Stimulated activated CD4-positive, alpha-beta T cell treated with anti-CD3 and anti-CD28 coated beads, Interleukin-4, amount 100 ng/mL, for 1 hour (primary cell): Measurements from ENCODE around the gene RASIP1.
"Not testable (repeated sequence)": the region's sequence is repeated elsewhere in the genome, so short reads cannot be mapped to it uniquely, and the experiment has no call there.

ENCODE experiments used
- DNase-seq: peaks from one replicate; pipeline ENCODE4 v3.0.0-alpha.2; 2020

The RASIP1 gene, protein sequence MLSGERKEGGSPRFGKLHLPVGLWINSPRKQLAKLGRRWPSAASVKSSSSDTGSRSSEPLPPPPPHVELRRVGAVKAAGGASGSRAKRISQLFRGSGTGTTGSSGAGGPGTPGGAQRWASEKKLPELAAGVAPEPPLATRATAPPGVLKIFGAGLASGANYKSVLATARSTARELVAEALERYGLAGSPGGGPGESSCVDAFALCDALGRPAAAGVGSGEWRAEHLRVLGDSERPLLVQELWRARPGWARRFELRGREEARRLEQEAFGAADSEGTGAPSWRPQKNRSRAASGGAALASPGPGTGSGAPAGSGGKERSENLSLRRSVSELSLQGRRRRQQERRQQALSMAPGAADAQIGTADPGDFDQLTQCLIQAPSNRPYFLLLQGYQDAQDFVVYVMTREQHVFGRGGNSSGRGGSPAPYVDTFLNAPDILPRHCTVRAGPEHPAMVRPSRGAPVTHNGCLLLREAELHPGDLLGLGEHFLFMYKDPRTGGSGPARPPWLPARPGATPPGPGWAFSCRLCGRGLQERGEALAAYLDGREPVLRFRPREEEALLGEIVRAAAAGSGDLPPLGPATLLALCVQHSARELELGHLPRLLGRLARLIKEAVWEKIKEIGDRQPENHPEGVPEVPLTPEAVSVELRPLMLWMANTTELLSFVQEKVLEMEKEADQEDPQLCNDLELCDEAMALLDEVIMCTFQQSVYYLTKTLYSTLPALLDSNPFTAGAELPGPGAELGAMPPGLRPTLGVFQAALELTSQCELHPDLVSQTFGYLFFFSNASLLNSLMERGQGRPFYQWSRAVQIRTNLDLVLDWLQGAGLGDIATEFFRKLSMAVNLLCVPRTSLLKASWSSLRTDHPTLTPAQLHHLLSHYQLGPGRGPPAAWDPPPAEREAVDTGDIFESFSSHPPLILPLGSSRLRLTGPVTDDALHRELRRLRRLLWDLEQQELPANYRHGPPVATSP

DNA sequence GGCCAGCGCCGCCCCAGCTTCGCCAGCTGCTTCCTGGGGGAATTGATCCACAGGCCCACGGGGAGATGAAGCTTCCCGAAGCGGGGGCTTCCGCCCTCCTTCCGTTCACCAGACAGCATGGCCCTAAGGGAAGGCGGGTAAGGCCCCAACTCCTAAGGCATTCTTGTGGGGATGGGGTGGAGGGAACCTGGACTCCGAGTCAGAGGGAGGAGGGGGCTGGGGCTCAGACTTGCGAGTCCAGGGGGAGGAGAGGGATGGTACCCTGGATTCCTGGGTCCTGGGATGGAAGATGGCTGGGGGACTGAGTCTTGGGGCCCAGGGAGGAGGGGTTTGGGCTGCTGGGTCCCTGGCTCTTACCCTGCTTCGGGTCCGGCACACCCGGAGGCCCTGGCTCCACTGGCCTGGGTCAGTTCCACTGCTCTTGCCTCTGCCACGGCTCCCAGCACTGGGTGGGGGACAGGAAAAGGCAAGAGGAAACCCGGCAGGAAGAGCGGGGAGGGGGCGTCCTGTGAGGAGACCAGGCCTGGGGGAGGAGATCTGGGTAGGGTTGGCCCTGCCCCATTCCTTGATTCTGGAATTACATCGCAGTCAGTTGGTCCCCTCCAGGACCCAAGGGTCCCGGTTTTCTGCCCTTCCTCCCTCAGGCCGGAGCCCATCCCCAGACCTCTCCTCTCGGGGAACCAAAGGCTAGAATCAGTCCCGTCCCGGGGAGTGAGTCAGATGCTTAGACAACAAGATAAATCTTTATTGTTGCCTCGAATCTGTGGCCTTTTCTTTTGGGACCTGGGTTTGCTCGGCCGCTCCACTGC lies at the start of gene RASIP1:
RASIP1 (minus strand) TSS at position 447 of the 809 bp plus-strand sequence; CDS start at position 119, 328 bp downstream.
- DNase-seq: no peak

DNA sequence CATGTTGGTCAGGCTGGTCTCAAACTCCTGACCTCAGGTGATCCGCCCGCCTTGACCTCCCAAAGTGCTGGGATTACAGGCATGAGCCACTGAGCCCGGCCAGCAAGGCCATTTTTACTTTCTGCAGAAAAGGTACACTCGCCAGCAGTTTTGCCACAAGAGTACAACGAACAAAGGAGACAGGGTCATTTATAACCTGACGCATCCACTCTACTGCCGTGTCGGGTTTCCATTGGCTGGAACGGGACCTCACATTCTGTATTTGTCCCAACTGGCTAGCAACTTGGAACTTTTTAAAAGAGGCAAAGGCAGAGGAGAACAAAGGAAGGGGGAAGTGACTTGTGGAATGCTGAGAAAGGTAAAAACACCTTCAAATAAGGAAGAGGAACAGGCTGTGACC lies 46.9 kb upstream of the RASIP1 start:
- DNase-seq: not testable (repeated sequence)

DNA sequence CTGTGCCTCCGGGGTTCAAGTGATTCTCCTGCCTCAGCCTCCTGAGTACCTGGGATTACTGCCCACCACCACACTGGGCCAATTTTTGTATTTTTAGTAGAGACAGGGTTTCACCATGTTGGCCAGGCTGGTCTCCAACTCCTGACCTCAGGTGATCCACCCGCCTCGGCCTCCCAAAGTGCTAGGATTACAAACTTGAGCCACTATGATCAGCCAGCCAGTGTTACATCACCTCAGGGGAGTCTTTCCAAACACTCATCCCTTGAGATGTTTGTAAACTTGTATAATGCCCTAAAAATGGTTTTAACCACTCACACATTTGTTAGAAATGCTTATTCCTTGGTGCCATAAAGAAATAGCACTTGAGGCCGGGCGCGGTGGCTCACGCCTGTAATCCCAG lies 46.0 kb upstream of the RASIP1 start:
- DNase-seq: not testable (repeated sequence)

DNA sequence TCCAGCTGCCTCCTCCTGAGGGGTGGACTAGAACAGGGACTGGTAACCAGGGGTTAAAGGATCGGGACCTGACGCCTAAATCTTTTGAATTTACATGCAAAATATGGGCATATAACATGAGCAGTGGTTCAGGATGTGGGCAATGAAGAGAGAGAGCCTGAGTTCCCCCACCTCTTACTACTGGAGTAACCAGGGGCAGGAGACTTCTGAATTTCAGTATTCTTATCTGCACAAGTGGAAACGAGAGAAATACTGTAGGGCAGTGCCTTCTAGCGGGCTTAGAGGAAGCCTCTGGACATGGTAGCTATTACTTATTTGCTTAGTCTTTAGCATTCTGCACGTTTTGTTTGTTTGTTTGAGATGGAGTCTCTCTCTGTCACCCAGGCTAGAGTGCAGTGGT lies 44.1 kb upstream of the RASIP1 start:
- DNase-seq: no peak

DNA sequence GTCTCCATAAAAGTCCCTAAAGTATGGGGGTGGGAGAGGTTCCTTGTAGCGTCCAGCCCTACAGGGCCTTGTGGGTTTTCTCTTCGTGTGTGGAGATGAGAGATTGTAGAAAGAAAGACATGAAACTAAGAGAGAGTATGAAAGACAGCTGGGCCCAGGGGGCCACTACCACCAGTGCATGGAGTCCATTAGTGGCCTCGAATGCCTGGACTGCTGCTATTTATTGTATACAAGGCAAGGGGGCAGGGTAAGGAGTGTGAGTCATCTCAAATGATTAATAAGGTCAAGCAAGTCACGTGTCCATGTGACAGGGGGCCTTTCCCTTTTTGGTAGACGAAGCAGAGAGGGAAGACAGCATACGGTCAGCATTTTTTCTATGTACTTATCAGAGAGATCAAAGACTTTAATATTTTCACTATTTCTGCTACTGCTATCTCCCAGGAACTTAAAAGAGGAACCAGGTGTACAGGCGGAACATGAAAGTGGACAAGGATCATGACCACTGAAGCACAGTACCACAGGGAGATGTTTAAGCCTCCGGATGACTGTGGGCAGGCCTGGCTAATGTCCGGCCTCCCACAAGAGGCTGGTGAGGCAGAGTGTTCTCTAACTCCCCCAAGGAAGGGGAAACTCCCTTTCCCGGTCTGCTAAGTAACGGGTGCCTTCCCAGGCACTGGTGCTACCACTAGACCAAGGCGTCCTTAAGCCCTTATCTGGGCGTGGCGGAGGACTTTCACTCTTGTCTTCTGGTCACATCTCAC lies 40.4 kb upstream of the RASIP1 start:
- DNase-seq: no peak

DNA sequence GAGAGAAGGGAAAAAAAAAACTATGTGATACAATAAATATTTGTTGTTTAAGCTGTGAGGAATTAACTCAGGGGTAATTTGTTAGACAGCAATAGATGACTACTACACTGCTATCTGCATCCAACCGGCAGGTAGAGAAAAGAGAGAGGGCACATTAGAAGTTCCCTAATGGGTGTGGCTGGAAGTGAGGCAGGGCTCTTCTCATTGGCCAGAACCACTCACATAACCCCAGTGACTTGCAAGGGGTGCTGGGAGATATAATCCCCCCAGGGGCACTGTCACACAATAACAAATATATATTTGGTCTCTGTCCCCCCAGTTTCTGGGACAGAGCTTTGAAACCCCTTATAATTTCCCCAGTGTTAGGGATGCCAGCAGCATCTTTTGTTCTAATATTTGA lies 39.2 kb upstream of the RASIP1 start:
- no peak for DNase-seq

DNA sequence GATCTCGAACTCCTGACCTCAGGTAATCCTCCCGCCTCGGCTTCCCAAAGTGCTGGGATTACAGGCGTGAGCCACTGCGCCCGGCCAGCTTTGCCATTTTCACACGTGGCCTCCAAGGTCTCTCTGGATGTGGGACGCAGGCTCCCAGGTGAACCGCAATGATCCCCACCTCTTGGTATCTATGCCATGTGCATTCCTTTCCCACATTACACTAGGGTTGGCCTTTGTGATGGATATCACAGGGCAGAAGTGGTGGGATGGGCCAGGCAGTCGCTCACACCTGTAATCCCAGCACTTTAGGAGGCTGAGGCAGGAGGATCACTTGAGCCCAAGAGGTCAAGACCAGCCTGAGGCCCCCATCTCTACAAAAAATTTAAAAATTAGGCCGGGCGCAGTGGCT lies 37.3 kb upstream of the RASIP1 start:
- no peak for DNase-seq

DNA sequence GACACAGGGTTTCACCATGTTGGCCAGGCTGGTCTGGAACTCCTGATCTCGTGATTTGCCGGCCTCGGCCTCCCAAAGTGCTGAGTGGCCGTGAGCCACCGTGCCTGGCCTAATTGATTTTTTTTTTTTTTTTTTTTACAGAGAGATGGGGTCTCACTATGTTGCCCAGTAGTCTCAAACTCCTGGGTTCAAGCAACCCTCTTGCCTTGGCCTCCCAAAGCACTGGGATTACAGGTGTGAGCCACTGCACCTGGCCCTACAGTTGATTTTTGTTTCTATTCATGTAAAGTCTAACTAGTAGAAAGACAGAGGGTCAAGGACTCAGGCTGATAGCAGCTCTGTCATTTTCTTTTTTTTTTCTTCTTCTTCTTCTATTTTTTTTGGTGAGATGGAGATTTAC lies 36.7 kb upstream of the RASIP1 start:
- no peak for DNase-seq

DNA sequence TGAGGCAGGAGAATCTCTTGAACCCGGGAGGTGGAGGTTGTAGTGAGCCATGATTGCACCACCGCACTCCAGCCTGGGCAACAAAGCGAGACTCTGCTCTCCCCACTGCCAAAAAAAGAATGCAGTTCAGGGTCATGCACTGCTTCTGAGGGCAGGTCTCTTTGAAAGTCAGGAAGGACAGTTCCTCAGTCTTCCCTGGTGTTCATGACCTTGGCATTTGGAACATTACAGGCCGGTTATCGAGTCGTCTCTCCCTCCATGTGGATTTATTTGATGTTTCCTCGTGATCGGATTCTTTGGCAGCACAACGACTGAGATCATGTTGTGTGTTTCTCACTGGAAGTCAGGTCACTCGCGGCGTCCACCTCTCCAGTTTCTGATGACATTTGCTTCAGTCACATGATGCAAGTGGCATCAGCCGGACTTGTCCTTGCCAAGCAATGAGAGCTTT lies 32.1 kb upstream of the RASIP1 start:
- DNase-seq: no peak

DNA sequence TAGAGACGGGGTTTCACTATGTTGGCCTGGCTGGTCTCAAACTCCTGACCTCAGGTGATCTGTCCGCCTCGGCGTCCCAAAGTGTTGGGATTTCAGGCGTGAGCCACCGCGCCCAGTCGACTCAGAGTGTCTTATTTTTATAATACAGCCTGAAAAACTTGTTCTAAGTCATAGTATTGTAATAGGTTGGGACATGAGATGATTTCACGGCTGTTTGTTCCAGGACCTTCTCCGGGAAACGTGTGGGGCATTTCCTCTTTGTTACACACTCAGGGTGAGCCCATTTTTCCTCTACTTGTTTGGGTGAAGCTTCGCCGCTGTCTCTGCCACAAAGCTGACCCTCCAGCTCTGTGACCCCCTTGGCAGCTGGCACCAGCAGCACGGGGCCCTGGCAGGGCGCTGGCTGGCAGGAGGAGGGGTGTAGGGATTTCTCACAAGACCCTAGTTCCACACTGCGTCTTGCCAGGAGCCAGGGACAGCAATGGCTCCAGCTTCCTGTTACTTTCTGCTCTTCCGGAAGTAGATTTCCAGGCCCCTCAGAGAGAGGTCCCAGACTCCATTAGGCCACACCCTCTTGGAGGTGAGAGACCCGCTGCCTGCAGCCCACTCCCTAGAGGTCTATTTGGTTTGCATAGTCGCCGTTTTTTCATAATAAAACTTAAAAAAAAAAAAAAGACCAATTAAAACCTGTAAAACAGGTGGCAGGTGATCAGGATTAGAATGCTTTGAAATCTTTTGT lies 30.5 kb upstream of the RASIP1 start:
- no peak for DNase-seq

DNA sequence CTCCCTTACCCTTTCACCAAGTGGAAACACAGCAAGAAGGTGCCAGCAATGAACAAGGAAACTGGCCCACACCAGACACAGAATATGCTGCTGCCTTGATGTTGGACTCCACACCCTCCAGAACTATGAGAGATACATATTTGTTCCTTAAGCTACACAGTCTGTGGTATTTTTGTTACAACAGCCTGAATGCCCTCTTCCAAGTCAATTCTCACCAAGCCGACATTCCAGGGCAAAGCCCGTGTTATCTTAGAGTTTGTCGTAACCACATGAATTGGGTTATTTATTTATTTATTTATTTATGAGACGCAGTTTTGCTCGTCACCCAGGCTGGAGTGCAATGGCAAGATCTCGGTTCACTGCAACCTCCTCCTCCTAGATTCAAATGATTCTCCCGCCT lies 29.9 kb upstream of the RASIP1 start:
- no peak for DNase-seq

DNA sequence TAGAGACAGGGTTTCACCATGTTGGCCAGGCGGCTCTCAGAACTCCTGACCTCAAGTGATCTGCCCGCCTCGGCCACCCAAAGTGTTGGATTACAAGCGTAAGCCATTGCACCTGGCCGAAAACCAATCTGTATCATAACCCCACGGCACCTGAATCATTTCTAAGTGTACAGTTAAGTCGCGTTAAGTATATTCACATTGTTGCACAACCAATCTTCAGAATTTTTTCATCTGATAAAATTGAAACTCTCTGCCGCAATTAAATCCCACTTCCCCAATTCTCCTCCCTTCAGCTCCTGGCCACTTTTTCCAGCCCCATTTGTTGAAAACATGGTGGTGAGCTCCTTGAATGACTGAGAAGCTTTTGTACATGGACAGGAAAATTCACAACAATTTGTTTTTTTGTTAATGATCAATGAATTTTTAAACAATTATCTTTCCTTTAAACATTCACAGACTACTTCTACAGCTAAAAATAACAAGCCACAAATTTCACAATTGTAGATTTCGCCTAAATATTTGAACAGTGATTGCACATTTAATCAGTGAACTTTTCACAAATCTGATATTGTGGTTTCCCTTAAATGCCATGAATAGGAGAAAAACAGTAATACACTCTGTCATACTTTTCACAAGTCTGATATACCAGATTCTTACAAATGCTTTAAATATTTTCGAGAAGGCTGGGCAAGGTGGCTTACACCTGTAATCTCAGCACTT lies 28.7 kb upstream of the RASIP1 start:
- no peak for DNase-seq

DNA sequence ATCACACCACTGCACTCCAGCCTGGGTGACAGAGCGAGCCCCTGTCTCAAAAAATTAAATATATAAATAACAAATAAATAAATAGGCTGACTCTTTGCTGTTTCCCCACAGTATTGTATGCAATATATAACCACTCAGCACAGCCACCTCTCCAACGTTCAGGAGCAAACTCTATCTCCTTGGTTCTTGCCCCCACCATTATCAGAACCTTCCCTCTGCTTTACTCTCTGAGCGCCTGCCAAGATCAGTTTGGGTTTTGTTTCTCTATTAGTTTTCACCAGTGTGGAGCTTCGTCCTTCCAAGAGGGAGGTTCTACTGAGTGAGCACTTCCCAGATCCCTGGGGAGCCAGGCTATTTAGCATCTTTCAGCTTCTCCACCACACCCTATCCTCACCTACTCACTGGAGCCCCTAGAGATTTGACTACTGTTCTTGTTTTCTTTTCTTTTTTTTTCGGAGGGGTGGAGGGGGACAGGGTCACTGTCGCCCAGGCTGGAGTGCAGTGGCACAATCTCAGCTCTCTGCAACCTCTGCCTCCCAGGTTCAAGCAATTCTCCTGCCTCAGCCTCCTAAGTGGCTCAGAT lies 27.9 kb upstream of the RASIP1 start:
- DNase-seq: not testable (repeated sequence)

DNA sequence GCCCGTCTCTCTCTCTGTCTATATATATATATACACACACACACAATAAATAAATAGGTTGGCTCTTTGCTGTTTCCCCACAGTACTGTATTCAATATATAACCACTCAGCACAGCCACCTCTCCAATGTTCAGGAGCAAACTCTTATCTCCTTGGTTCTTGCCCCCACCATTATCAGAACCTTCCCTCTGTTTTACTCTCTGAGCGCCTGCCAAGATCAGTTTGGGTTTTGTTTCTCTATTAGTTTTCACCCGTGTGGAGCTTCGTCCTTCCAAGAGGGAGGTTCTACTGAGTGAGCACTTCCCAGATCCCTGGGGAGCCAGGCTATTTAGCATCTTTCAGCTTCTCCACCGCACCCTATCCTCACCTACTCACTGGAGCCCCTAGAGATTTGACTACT lies 25.4 kb upstream of the RASIP1 start:
- not testable (repeated sequence) for DNase-seq

DNA sequence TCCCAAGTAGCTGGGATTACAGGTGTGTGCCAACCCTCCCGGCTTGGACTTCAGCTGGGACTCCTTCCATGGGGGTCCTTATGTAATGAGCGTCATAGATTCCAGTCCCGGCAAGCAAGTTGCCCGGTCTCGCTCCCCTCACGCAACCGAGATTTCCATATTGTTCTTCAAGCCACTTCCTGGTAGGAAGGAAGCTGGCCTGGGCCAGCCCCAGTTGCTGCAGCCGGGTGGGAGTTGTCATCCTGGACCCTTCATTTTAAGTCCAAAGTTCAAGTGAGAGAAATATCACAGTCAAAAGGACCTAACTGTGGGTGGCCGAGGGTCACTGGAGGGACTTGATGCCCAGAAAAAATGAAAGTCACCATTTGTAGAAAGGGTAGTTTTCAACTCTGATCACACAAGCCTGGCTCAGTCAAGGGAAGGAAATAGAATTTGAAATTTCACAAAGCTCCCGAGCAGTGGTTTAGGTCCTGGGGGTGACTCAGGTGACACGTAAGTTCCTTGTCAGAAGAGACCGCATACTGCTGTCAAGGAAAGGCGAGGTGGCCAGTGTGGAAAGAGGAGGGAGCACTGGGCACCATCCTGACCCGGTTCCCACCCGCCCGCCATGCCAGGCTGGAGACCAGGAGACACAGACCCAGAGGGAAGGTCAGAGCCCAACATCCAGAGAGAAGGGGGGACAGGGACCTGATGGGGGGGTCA lies 20.2 kb upstream of the RASIP1 start:
- DNase-seq: no peak

DNA sequence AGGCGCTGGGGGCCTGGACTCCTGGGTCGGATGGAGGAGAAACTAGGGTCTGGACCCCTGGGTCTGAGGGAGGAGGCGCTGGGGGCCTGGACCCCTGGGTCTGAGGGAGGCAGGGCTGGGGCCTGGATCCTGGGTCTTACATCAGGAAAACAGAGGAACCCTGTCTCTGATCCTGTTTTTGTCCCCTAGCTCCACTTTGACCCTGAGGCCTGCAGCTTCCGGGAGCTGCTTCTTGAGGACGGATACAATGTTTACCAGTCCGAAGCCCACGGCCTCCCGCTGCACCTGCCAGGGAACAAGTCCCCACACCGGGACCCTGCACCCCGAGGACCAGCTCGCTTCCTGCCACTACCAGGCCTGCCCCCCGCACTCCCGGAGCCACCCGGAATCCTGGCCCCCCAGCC lies 17.3 kb upstream of the RASIP1 start:
- no peak for DNase-seq

DNA sequence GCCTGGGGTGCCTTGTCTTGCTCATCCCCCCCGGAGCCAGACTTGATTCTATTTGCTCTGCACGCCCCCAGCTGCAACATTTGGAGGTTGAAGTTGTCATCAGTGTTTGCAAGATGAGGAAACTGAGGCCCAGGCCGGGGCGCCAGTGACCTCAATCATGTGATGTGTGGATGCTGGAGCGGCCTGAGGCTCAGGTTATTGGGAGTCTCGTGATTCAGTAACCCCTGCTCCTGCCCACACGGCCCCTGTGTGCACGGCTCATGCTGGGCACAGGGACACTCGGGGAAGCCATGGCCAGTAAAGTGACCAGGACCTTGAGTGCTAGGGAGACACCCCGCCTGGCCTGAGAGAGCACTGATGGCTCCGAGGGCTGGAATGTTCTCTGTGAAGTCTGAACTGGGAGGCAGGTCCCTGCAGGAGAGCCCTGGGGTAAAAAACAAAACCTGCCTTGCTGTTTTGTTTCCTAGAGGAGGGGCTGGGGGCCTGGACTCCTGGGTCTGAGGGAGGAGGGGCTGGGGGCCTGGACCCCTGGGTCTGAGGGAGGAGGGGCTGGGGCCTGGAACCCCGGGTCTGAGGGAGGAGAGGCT lies 16.8 kb upstream of the RASIP1 start:
- no peak for DNase-seq

DNA sequence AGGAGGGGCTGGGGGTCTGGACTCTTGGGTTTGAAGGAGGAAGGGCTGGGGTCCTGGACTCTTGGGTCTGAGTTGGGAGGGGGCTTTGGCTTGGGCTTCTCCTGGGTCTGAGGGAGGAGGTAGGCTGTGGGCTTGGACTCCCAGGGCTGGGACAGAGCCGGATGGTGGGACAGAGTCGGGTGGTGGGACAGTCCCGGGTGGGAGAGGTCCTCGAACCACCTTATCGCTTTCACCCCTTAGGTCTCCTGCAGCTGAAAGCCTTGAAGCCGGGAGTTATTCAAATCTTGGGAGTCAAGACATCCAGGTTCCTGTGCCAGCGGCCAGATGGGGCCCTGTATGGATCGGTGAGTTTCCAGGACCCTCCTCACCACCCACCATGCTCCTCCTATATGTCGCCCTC lies 16.3 kb upstream of the RASIP1 start:
- DNase-seq: no peak

DNA sequence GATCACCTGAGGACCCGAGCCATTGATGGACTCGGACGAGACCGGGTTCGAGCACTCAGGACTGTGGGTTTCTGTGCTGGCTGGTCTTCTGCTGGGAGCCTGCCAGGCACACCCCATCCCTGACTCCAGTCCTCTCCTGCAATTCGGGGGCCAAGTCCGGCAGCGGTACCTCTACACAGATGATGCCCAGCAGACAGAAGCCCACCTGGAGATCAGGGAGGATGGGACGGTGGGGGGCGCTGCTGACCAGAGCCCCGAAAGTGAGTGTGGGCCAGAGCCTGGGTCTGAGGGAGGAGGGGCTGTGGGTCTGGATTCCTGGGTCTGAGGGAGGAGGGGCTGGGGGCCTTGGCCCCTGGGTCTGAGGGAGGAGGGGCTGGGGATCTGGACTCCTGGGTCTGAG lies 15.8 kb upstream of the RASIP1 start:
- DNase-seq: no peak
